HG03097 (cell line): ENCODE results near the gene MATN1.

ENCODE experiments used
- ATAC-seq: cut with Tn5 transposase; IDR thresholded peaks from one replicate; pipeline ENCODE4 v1.9.1; 2021; ENCODE audit not compliant: unreplicated experiment, low FRiP score

Gene MATN1

DNA sequence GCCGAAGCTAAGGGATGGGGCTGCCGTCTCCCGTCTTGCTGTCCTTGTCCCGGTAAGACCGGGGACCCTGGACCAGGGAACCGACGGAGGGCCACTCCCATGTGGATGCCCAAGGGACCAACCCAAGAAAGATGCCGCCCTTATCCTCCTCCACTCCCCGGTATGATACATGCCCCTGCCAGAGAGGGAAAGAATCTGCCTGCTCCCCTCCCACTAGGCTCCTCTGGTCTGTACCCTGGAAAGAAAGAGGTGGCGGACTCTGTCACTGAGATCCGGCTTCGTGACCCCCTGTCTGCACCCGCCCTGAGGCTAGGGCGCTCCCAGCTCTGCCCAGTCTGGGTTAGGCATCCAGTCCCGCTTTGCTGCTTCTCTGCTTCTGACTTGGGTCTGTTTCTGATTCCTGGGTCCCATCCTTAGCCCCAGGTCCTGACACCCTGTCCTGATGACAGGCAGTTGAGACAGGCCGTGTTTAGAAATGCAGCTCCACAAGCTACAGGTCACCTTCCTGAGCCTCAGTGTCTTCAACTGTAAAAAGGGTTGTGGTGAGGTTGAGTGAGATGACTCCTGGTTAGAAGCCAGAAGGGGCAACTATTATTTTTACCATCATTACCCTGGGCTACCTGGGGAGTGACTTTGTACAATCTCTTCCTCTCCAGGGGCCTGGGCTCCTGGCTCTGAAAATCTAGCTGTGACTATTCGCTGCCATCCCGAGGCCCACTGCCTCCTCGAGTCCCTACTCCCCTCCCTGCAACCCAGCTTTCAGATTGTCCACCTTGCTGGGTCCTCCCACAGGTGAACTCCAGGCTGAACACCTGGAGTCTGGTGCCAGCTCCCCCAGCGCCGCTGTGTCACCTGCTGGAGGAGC, 3.7 kb downstream of the MATN1 start:
- ATAC-seq, result no peak

DNA sequence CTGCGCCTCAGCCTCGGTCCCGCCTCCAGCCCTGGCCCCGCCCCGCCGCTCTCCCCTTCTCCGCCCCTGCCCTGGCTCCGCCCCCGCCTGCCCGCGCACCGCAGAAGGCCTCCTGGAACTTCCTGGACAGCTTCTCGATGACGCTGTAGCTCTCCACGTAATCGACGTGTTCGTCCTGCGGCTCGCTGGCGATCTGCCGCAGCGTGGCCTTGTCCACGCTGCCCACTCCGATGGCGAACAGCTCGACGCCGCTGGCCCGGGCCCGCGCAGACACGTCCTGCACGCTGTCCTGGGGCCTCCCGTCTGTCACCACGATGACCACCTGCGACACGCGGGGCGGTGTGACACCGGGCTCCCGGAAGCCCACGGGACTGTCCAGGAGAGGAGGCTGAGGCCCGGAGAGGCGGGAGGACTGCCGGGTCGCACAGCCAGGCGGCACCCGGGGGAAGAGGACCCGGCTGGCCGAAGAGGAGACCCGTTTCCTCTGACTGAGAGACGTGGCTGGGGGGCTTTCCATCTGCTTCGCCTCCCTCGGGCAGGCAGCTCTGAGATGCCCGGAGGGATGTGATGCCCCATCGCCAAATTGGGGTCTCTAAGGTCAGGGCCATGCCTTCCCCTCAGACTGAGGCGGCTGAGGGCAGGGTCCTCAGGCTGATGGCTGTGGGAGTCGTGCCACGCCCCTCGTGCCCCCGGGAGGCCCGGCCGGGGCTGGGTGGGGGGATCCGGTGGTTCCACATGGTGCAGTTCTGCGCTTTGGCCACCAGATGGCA, 4.6 kb downstream of the MATN1 start:
- peak; percentile 45 for ATAC-seq

DNA sequence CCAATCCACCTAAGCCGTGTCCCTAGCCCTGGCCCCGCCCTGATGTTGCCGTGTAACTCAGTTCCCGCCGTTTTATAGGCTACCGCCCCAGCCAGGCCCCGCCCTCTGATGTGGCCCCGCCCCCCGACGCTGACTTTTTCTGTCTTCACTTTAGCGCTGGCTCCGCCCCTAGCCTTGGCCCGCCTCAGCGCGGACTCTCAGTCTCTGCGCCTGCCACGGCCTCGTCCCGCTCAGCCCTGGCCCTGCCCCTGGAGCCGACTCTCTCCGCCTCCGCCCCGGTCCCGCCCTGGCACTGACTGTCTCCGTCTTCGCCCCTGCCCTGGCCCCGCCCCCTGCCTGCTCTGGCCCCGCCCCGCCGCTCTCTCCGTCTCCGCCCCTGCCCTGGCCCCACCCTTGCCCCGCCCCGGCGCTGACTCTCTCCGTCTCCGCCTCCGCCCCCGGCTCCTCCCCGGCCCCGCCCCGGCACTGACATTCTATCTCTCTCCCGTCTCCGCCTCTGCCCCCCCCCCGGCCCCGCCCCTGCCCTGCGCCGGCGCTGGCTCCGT, 5.2 kb downstream of the MATN1 start:
- ATAC-seq, result peak; percentile 76

DNA sequence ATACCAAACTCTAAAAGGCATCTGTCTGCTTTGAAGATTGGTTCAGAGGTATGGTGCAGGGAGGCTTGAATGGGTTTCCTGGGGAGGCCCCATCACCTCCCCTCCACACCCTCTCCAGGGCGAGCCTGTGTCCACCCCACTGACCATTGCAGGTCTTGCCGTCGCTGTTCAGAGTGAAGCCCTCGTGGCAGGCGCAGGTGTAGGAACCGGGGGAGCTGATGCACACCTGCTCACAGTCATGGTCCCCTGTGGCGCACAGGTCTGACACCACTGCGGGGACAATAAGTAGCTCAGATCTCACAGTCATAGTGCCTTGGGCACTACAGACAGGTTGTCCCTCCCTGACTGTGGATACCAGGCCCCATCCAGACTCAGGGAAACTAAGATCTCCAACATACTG, 6.7 kb downstream of the MATN1 start:
- no peak for ATAC-seq

DNA sequence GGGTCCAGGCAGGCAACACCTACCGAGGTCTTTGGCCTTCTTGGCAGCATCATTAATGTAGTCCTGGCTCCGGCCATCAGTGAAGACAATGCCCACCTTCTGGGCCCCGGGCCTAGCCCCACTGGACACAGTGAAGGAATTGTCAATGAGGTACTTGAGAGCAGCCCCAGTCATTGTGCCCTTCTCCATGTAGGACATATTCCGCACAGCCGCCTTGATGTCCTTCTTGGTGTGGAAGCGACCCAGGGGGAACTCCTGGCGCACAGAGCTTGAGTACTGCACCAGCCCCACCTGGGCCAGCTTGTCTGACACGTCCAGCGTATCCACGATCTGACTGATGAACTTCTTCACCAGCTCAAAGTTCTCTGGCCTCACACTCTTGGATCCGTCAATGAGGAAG, 7.5 kb downstream of the MATN1 start:
- no peak for ATAC-seq

DNA sequence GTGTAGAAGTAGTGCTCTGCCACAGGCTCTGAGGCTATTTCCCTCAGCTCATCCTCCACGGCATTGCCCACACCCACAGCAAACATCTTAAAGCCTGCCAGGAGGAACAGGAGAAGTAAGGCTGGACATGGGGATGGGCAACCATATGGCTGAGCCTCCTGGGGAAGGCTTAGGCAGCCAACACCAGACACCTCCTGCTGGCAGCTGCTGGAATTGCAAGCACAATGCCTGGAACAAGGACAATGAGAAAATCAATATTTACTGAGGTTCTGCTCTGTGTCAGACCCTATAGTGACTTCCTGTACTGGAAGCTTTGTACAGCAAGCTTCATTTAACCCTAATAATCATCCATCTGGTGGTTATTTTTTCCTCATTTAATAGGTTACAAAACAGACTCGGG, 8.2 kb downstream of the MATN1 start:
- no peak for ATAC-seq

DNA sequence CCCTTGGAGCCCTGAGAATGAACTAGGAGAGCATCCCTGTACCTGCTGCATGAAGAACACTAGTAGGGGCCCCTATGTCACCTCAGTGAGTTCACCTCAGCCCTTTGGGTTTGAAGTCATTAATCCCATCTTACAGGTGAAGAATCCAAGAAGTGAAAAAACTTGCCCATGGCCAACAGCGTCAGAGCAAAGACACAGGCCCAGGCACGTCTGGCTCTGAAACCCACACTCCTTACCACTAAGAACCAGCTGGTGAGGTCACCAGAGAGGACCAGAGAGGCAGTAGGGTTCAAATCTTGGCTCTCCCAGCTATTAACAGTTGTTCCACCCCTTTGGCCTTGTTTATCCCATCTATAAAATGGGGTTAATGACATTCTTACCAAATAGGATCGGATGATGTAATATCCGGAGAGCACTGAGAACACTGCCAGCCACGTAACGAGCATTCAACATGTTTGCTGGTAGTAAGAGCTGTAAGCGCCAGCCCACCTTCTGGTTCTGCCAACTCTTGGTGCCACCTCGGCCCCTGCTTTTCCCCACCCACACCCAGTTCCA, 8.8 kb downstream of the MATN1 start:
- ATAC-seq, result no peak

DNA sequence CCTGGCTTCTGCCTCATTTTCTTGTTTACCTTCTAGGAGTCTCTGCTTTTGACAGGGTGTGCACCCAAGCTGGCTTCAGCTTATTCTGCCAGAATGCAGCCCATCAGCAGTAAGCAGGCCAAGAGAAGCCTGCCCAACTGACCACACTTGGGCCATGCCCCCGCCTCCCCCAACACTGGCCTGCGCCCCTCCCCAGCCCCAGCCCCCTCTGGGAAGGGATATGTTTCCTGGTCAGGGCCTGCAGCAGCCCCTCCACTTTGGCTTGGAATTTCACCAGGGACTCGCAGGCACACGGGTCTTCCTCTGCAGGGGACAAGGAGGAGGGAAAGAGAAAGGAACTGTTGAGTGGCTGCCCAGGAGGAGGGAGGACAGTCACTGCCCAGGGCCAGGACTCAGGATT, 9.4 kb downstream of the MATN1 start:
- no peak for ATAC-seq

DNA sequence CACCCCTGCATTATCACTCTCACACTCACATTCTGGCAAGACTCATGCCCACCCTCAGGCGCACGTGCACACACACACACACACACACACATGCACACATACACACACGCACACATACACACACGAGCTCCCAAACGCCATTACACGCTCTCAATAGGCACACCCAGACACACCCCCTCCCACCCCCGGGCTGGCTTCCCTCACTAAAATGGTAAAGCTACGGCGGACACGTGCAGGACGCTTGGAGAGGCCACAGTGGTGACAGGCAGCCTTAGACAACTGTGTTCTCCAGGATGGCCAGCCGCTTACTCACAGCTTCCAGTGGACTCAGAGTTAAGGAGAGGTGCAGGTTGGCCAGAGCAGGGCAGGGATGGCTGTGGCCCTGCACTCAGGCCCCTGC, 10.1 kb downstream of the MATN1 start:
- no peak for ATAC-seq

DNA sequence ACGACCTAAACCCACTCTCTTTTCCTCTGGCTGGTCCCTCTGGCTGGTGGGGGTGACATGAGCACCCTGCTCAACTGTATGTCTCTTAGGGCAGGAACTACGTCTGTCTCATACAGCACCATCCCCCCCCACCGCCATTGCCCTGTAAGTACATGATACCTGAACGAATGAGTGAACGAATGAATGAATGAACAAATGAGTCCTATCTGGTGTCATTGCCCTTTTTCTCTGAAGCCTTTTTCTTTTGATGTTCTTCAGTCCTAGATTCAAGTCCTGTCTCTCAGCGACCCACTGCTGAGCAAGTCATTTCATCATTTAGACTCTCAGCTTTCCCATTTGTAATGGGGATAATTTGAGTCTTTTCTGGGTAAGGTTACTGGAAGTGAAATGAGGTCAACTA, 10.8 kb downstream of the MATN1 start:
- no peak for ATAC-seq

DNA sequence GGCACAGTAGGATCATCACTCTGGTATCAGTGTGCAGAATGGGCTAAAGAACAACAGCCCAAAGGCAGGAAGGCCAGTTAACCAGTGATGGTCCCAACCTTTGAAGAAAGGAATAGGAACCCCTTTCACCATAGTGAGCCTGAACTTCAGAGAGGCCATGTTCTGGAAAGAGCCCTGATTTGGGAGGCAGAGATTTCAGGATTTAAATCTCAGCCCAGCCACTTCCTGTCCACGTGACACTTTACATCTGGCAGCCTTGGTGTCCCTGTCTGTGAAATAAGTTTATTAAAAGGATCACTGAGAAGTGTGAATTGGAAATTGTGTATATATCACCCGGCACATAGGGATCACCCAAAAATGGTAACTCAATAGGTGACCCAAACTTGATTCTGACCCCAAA, 13.0 kb downstream of the MATN1 start:
- no peak for ATAC-seq

DNA sequence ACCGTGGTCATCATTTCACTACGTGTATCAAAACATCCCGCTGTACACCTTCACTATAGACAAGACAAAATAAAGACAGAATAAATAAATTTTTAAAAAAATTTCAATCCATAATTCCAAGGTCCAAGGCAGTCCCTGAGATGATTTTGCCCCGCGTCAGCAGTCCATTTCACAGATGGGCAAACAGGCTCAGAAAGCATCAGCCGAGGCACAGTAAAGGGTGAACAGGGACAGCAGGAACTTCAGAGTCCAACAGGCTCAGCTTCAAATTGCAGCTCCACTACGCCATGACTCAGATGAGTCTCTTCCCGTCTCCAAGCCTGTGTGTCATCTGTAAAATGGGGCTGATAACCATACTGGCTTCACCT, 15.0 kb downstream of the MATN1 start:
- ATAC-seq, result no peak

DNA sequence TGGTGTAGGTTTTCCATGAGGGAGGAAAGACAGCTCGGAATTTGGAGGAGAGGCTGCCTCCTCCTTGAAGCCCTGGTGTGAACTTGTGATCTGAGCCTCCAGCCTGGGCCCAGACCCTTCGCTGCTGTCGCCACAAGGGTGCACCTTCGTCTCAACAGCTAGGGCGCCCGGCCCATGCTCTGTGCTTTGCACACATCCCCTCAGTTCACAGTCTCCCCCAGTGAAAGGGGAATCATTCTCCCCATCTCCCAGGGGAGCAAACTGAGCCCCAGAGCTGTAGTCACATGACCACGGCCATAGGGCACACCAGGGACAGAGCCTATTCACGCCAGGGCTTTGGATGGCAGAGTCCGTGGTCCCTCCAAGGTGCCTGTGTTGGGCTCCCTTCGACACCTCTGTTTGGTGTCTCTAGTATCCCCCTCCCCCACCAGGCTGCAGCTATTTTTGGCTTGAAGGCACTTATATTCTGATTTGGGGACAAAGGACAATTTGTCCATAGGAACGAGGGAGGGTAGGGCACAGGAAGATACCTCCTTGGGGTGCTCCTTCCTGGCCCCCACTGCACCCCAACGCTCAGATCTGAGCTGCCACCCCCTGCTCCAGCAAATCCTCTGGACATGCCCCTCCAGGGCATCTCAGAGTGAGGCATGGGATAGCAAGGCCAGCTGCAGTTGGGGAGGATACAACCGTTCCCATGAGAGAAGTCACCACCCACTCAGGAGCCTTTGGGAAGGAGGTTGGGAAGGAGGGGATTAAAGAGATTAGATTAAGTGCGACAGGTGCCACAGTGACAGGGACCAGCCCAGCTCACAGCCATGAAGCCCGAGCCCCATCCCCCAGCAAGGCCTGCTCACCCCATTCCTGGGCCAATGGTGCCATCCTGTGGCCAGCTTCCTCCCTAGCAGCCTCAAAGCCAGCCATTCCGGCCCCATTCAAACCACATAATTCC, 15.7 kb downstream of the MATN1 start:
- no peak for ATAC-seq

DNA sequence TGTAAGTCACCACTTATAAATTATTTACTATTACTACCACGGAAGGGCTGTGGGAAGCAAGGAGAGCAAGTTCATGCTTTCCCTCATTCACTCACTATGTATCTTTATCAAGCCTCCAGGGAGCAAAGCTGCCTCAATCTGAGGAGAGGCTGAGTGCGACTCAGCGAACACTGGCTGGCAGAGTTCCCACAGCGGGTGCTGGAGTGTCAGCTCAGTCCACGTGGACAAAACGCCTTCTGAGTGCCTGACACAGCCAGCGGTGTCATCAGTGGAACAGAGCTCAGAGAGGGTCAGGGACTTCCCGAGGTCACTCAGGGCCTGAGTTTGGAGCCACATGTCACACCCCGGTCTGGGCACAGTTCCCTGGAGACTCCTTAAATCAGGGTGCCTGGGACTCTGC, 16.9 kb downstream of the MATN1 start:
- ATAC-seq, result no peak

DNA sequence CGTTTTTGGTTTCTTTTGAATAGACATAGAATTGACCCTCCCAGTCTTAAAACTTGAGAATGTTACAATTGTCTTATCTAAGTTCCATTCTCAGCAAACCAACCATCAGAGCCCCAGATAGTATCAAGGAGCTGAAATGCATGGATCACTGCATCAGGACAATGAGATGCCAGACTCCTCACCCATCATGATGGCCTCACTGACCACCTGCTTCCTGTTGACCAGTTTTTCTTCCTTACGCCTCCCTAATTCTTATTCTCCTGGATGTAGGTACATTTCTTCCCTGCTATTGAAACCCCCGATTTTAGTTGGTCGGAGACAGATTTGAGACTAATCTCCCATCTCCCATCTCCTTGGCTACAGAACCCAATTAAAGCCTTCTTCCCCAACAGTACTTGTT, 17.7 kb downstream of the MATN1 start:
- ATAC-seq, result no peak

DNA sequence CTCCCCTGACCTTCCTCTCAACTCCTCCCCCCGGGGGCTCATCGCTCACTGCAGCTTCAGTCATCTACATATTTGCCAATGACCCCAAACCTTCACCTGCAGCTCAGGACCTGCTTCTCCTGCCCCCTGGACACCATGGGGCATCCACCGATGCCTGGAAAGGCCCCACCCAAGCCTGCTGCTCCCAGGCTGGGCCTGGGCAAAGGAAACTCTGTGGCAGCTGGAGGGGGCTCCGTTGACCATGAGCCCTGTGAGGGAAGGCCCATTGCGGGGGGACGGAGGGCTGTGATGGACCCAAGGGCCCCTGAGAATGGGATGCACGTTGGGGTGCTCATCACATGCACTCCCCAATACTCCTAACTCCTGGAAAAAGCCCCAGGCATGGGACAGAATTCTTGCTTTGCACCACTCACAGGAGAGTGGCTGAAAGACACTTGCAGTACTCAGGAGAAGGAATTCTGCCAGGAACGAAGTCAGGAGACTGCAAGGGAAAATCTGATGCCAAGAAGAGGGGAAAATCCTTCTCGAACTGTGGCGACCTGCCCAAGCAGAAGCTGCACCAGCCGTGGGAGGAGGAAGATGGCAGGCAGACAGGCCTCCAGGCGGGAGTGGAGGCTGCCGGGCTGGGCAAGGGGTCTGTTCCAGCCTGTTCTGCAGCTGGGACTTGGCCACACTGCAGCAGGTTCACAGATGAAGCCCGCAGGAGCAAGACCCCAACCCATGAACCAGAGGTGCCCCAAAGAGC, 18.4 kb downstream of the MATN1 start:
- no peak for ATAC-seq

DNA sequence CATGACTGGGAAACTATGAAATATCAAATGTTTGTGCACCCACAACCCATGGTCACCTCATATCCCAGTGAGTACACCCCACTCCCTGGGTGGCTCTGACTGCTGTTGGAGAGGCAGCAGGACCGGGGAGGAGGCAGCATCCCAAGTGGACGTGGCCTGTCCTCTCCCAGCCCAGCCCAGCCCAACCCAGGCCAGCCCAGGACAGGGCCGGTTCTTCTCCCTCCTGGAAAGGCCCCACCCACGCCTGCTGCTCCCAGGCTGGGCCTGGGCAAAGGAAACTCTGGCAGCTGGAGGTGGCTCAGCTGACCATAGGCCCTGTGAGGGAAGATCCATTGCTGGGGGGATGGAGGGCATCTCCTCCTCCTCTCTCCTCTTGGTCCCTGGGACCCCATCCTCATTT, 19.1 kb downstream of the MATN1 start:
- no peak for ATAC-seq

DNA sequence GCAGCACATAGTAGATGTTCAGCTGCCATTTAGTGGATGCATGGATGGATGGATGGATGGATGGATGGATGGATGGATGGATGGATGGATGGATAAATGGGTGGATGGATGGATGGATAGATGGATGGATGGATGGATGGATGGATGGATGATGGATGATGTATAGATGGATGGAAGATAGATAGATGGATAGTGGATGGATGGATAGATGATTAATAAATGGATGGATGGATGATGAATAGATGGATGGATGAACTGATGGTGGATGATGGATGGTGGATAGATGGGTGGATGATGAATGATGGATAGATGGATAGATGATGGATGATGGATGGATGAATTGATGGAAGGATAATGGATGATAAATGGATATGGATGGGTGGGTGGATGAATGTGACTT, 20.6 kb downstream of the MATN1 start:
- ATAC-seq, result no peak

DNA sequence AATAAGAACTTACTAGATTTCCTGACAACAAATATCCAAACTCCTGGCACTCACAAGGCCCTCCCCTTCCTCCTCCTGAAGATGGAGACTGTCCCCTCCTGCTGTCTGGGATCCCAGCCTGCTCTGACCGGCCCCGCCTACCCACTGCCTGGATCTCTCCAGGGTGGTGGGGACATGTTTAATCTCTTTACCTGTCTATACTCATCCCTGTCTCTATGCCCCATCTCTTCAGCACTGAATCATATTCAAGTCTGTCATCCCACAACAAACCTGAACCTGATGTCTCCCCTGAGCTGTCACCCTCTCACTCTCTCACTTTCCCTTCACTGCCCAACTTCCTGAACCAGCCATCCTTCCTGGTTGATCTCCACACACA, 22.1 kb downstream of the MATN1 start:
- no peak for ATAC-seq
